Large intestine (tissue), 3 donors: ENCODE results near the gene AP1B1. TPM values are rescaled to one million over a fixed set of nuclear protein-coding genes. Genes with fewer than 3 reads are reported as not detected.

Source experiments
- DNase-seq, 2 donors: peaks; one replicate each; pipeline versions ENCODE4 v3.0.0 to v3.0.0-alpha.2; 2013
- H3K27ac ChIP-seq: one replicate; pipeline ENCODE4 v1.5.1; 2013; ENCODE audit warnings: low read length
- H3K27me3 ChIP-seq: 2 replicates; pipeline ENCODE4 v1.6.1; 2013; ENCODE audit warnings: low read length; ENCODE audit not compliant: control insufficient read depth, insufficient read depth
- H3K36me3 ChIP-seq: 2 replicates; pipeline ENCODE4 v1.6.1; 2013; ENCODE audit warnings: low read length; ENCODE audit not compliant: control insufficient read depth, insufficient read depth
- H3K4me1 ChIP-seq: one replicate; pipeline ENCODE4 v1.6.1; 2013; ENCODE audit warnings: low read length; ENCODE audit not compliant: control insufficient read depth, insufficient read depth
- H3K4me3 ChIP-seq: one replicate; pipeline ENCODE4 v1.5.1; 2013; ENCODE audit warnings: low read length
- H3K9me3 ChIP-seq: one replicate; pipeline ENCODE4 v1.6.1; 2013; ENCODE audit warnings: mild to moderate bottlenecking, low read depth, low read length, moderate library complexity; ENCODE audit not compliant: control insufficient read depth
- WGBS: methylation state at CpG from one replicate; pipeline ENCODE4 v1.1.5; 2013; ENCODE audit warnings: low lambda C conversion rate; ENCODE audit not compliant: insufficient coverage; 5-methylcytosine and 5-hydroxymethylcytosine counted together
- polyA plus RNA-seq: library from polyadenylated mRNA; unstranded; fragments of 120-200 nt; gene quantifications from one replicate; pipeline ENCODE4 v1.2.1, GENCODE V29; 2013

AP1B1 gene
- polyA plus RNA-seq, 1 donor = 60.6 TPM

- Histone ChIP-seq H3K27ac (no peak overlapping the region), H3K4me1 (peaks cover 17% of the 10 kb centered on the region), H3K36me3 (peaks cover 78% of the 10 kb centered on the region)
These were observed 110.4 kb downstream of the AP1B1 start for GRCh38 chr22:29277927-29278326.

More at GRCh38 chr22:29277927-29278326, 110.4 kb downstream of the AP1B1 start:
- DNase-seq = no peak
- H3K9me3 ChIP-seq = no peaks in the 10 kb centered on the region
- no CpG with 5 or more reads among the region's 1 CpG for WGBS
- H3K4me3 ChIP-seq = no peak overlapping the region
- no peaks in the 10 kb centered on the region for H3K27me3 ChIP-seq

Other genes starting within 250 kb of the AP1B1 start
- gene EMID1, start 182.7 kb downstream of the AP1B1 start, polyA plus RNA-seq = 152 TPM
- 26.3 TPM for gene RHBDD3, start 120.6 kb downstream of the AP1B1 start, polyA plus RNA-seq
- 276 TPM for gene EWSR1, start 120.3 kb downstream of the AP1B1 start, polyA plus RNA-seq
- gene GAS2L1, start 81.9 kb downstream of the AP1B1 start, polyA plus RNA-seq = 6.1 TPM
- 1.0 TPM for gene RASL10A, start 72.9 kb downstream of the AP1B1 start, polyA plus RNA-seq
- gene RFPL1, start 50.0 kb upstream of the AP1B1 start, polyA plus RNA-seq = 0.37 TPM
- gene NEFH, start 91.6 kb upstream of the AP1B1 start, polyA plus RNA-seq = 5.6 TPM
- 24.3 TPM for gene THOC5, start 165.2 kb upstream of the AP1B1 start, polyA plus RNA-seq
- 125 TPM for gene NIPSNAP1, start 192.5 kb upstream of the AP1B1 start, polyA plus RNA-seq
- gene NF2, start 215.1 kb upstream of the AP1B1 start, polyA plus RNA-seq = 12.1 TPM